Dermis microvascular lymphatic vessel endothelial cell (primary cell): Measurements from ENCODE around the gene GTF2A1. TPM values are rescaled to one million over a fixed set of nuclear protein-coding genes. Genes with fewer than 3 reads are reported as not detected.
"Not testable (repeated sequence)": the region's sequence is repeated elsewhere in the genome, so short reads cannot be mapped to it uniquely, and the experiment has no call there.

Source experiments
- DNase-seq, 2 donors: peaks; one replicate each; pipeline versions ENCODE4 v3.0.0 to v3.0.0-alpha.2; 2010; ENCODE audit warnings: low read depth in 2 of 2
- total RNA-seq: library from RNA; depleted of rRNA; stranded (reverse); fragments of >200 nt; gene quantifications from 2 replicates; pipeline ENCODE4 v1.2.1, GENCODE V29; 2014

GTF2A1 gene
- total RNA-seq, 1 donor from 2014 or later = 34.1 TPM

DNA sequence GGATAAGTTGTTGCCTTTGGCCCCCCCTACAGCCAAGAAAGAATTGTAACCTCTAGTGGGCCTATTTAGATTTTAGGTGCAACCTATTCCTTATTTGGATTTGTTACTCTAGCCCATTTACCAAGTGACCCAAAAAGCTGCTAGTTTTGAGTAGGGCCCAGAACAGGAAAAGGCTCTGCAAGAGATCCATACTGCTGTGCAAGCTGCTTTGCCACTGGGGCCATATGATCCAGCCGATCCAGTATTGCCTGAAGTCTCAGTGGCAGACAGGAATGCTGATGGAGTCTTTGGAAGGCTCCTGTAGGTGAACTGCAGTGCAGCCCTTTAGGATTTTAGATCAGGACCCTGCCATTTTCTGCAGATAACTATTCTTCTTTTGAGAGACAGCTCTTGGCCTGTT is 12.9 kb upstream of the GTF2A1 start:
- no peak for DNase-seq

DNA sequence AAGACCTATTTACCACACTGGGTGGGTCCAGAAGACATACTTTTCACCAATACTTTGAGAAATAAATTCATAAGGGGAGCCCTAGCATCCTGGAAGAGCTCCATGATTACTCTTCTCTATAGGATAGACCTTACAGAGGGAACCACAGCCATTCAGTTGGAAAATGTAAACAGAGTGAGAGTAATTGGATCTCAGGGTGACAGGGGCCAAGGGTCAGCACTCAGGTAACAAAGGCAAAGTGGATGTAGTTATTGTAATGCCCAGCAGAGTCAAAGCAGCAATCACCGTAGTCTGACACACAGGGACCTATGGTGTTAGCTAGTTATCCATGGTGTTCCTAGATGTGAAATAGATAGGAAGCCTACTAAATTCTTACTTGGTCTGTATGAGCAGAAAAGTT is 10.8 kb upstream of the GTF2A1 start:
- DNase-seq = no peak

GRCh38 chr14:81224222-81224621 is 3.5 kb upstream of the GTF2A1 start:
- no peak for DNase-seq

- DNase-seq = not testable (repeated sequence)
These were observed 3.0 kb upstream of the GTF2A1 start for GRCh38 chr14:81223788-81224187.

DNA sequence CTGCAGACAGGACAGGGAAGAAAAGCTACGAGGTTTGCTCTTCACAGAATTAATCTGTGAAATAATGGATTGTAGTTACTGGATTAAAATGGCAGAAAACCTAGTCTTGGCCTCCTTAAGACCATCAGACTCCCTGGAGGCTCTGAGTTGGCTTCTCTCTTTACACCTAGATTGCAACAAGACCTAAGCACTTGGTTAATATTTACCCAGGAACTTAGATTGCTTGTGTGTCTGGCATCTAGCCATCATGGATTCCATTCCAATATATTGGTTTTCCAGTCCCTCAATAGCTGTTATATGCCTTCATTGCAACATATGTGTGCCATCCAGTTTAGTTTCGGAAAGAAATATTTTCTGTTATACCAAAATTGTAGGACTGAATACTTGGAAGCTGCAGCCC is 1.9 kb upstream of the GTF2A1 start:
- DNase-seq = no peak

GRCh38 chr14:81222126-81222525 is 1.4 kb upstream of the GTF2A1 start:
- no peak for DNase-seq

- DNase-seq = no peak
These were observed 882 bp upstream of the GTF2A1 start for GRCh38 chr14:81221579-81222102.

GRCh38 chr14:81220580-81220829 is 254 bp downstream of the GTF2A1 start:
- DNase-seq = no peak

GRCh38 chr14:81219759-81220579 is 790 bp downstream of the GTF2A1 start:
- DNase-seq = peak in 1 of 2 donors; percentile 38

- peak; percentile 97 to 98 for DNase-seq
These were observed 1.5 kb downstream of the GTF2A1 start for GRCh38 chr14:81219210-81219758.

- DNase-seq = peak in 1 of 2 donors; percentile 33
These were observed 8.9 kb downstream of the GTF2A1 start for GRCh38 chr14:81211844-81212243.

DNA sequence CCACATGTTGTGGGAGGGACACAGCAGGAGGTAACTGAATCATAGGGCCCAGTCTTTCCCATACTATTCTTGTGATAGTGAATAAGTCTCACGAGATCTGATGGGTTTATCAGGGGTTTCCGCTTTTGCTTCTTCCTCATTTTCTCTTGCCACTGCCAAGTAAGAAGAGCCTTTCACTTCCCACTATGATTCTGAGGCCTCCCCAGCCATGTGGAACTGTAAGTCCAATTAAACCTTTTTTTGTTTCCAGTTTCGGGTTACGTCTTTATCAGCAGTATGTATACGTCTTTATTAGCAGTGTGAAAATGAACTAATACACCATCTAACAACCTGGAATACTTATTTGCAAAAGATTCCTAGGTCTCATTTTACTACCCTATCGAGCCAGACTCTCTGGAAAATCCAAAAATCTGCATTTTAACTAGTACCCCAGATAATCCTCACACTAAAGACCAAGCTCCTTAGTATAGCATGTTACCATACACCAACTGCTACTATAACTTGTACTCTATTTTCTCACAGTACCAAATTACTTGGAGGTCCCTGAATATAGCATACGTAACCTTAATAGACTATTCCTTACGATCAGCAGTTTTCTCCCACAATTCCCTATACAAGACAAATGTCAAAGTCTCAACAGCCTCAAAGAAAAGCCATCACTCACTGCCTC is 11.5 kb downstream of the GTF2A1 start:
- no peak for DNase-seq

DNA sequence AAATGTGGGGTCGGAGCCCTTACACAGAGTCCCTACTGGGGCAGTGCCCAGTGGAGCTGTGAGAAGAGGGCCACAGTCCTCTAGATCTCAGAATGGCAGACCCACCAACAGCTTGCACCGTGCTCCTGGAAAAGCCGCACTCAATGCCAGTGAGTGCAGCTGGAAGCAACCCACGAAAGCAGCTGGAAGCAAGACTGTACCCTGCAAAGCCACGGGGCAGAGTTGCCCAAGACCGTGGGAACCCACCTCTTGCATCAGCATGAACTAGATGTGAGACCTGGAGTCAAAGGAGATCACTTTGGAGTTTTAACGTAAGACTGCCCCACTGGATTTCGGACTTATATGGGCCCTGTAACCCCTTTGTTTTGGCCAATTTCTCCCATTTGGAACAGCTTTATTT is 12.3 kb downstream of the GTF2A1 start:
- no peak for DNase-seq

DNA sequence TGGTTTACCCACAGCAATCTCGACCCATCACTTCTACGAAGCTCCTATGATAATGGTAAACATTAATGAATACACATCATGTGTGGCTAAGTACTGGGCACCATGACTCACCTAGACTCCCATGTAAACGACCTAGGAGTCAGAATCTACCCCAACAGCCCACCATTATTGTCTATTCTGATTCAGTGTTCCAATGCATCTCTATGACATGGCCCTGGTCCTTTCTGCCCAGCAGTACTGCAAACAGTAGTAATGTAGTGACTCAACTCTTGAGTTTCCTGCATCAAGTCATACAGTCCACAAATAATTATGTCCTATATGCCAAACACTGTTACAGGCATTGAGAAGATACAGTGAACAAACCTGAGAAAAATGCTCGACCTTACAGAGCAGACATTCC is 14.6 kb downstream of the GTF2A1 start:
- peak in 1 of 2 donors; percentile 12 for DNase-seq

DNA sequence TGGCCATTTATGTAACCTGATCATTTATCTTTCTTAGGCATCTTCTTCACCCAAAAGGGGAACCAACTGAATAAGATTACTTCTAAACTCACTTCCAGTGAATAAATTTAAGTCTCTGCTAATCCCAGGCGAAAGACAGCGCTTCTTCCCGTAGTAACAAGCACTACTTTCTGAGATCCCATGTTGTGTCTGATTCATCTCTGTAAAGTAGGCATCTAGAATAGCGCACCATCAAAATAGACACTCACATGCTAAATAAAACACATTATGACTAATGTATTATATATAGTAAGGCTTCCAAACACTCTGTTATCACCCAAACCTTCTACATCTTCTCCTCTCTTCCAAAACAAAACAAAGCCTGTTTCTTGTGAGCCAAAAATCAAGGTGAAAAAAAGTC is 15.1 kb downstream of the GTF2A1 start:
- DNase-seq = no peak

- DNase-seq = no peak
These were observed 20.7 kb downstream of the GTF2A1 start for GRCh38 chr14:81200054-81200453.

DNA sequence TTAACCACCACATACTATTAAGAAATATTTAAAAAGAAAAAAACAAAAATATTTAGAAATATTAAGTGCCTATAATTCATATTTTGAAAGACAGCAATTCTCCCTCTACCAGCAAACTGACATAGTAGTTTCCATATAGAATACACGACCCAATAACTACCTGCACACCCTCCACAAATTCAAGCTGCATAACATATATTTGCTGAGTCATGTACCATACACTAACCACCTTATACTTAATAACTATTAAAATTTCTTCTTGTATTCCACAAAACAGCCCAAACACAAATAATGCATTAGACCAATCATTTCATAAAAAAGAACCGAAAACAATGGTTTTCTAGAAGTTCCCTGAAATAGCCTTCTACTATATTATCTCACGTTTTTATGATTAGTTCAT is 21.7 kb downstream of the GTF2A1 start:
- DNase-seq = no peak

DNA sequence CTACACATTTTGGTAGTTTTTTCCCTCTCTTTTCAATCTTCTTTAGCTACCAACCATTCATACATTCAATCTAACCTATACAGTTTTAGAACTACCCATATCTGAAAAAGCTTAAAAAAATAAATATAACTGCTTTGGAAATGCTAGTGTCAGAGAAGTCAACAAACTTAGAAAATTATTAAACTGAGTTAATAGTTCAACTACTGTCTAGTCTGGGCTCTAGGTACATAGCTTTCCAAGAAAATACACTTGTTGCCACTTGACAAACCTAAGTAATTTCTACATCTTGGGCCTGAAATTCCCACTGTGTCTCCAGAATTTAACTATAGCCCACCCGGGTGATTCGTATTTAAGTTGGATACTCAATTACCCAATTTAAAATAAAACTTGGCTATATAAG is 22.1 kb downstream of the GTF2A1 start:
- DNase-seq = no peak

DNA sequence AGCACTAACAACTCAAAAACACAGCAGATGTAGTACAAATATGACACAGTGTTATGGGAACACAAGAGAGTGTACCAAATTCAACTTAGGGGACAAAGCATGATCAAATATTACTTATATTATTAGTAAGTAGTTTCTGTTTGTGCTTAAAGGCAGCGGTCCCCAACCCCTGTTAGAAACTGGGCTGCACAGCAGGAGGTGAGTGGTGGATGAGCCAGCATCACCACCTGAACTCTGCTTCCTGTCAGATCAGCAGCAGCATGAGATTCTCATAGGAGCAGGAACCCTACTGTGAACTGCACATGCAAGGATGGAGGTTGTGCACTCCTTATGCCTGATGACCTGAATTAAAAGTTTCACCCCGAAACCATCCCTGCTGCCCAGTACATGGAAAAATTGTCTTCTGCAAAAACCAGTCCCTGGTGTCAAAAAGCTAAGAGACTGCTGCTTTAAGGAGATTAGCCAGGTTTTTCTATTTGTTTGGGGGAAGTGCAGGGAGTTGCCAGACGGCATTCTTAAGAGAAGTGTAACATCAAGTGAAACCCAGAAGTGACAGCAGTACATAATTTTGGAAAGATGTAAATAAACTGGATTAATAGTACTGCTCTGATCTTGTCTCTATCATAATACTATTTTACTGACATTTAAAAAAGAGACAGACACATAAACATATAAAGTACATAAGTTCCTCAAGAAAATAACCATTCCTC is 26.7 kb downstream of the GTF2A1 start:
- DNase-seq = no peak

DNA sequence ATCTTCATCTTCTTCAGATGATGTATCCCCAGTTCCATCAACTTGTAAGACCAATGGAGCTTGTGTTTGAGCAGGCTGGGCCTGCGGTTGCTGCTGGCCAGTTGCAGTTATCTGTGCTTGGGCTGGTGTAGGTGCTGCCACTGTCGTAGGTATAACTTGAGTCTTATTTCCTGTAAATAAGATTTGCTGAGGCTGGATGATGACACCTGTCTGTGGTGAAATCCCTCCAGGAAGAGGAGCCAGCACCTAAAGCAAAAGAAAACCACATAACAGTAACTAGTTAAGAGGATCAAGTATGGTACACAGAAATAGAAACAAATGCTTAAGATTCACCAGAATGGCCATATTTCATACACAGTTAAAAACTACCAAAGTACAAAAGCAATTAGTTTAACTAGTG is 28.2 kb downstream of the GTF2A1 start:
- DNase-seq = no peak

DNA sequence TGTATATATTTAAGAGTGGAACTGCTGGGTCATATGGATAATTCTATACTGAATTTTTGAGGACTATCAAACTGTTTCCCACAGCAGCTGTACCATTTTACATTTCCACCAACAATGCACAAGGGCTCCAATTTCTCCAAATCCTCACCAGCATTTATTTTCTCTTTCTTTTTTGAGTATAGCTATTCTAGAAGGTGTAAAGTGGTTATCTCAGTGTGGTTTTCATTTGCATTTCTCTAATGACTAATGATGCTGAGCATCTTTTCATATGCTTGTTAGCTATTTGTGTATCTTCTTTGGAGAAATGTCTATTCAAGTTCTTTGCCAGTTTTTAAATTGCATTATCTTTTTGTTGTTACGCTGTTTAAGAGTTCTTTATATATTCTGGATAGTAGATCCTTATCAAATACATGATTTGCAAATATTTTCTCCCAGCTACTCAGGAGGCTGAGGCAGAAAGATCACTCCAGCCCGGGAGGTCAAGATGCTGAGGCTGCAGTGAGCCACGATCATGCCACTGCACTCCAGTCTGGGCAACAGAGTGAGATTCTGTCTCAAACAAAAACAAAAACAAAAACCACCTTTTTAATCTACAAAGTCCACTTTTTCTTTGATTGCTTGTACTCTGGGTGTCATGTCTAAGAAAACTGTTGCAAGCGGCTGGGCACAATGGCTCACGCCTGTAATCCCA is 32.8 kb downstream of the GTF2A1 start:
- no peak for DNase-seq

DNA sequence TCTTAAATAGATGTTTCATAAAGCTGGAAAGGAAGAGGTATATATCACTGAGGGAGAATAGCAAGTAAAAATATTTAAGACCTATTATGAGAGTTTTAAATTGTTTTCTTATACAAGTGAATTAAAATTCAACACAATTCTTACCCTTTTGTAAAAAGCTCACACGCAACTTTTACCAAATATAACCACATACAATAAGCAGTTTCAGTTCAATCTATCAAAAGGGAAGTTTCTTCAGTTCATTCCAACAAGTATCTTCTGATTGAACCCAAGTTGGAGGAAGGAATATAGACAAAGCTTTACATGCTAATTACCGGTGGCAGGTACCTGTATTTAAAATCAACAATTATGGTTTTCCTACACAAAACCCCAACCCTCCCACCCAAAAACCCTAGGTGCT is 41.1 kb downstream of the GTF2A1 start:
- DNase-seq = no peak
